GM10266 (cell line): ENCODE measurements around the gene ATP13A1.
"Not testable (repeated sequence)": the region's sequence is repeated elsewhere in the genome, so short reads cannot be mapped to it uniquely, and the experiment has no call there.

Experiments used
- DNase-seq: peaks from one replicate; pipeline ENCODE4 v3.0.0; 2012; ENCODE audit errors: extremely low spot score
- CTCF ChIP-seq: IDR thresholded peaks from 2 replicates; pipeline ENCODE4 v1.5.1; 2012; ENCODE audit warnings: mild to moderate bottlenecking, low read depth; ENCODE audit not compliant: control insufficient read depth, insufficient read depth; ENCODE audit errors: missing control alignments

ATP13A1 gene

GRCh38 chr19:19674315-19674714 is 10.8 kb upstream of the ATP13A1 start:
- TF ChIP-seq CTCF = no peak
- DNase-seq = no peak

DNA sequence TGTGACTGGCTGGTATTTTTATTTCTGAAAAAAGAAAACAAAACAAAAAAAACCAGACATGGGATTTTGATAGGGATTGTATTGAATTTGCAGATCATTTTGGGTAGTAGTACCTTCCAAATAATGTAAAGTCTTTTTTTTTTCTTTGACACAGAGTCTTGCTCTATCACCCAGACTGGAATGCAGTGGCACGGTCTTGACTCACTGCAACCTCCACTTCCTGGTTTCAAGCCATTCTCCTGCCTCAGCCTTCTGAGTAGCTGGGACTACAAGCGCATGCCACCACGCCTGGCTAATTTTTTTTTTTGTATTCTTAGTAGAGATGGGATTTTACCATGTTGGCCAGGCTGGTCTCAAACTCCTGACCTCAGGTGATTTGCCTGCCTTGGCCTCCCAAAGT is 9.3 kb upstream of the ATP13A1 start:
- DNase-seq = no peak
- TF ChIP-seq CTCF = no peak

GRCh38 chr19:19670070-19670551 is 6.6 kb upstream of the ATP13A1 start:
- no peak for DNase-seq
- no peak for TF ChIP-seq CTCF

DNA sequence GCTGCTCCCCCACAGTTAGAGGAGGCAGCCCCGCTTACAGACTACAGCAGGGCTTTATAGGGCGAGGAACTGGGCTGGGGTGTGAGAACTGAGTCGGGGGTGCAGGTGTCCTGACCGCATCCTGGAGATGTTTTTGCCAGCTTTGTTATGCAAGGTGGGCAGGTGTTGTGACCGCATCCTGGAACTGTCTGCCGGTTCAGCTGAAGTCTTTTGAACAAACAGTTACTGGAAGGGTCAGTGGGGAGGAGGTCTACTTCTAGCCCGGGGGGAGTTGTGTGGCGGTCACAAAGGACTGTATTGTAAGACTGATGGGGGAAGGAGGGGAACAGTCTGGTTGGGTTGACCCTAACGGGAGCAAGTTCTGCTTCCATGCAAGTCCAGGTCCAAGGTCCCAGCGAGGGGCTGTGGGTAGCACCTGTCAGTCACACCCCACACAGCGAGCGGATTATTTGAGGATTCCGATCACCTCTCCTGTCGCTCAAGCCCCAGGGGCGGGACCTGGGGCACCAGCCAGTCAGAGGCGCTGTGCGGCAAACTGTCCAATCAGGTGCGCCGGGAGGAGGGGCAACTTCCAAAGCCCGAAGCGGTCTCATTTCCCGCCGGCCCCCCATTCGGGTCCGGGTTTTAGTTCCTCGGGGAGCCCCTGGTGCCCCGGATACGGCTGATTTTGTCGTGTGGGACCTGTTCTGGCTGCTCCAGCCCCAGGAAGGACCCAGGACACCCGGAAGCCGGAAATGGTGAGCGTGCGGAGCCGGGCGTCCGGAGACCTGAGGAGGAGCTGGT is 4.9 kb upstream of the ATP13A1 start, which contains the start of gene ZNF101:
TSS of gene ZNF101 (plus strand) at position 610 of the 783 bp plus-strand sequence. CDS start at position 735, 125 bp downstream.
- DNase-seq = peak; percentile 95
- TF ChIP-seq CTCF = no peak

DNA sequence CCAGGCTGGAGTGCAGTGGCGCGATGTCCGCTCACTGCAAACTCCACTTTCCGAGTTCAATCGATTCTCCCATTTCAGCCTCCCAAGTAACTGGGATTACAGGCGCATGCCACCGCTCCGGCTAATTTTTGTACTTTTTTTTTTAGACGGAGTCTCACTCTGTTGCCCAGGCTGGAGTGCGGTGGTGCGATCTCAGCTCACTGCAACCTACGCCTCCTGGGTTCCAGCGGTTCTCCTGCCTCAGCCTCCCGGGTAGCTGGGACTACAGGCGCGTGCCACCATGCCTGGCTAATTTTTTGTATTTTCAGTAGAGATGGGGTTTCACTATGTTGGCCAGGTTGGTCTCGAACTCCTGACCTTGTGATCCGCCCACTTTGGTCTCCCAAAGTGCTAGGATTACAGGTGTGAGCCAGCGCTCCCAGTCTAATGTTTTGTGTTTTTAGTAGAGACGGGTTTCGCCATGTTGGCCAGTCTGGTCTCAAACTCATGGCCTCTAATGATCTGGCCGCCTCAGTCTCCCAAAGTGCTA is 2.0 kb upstream of the ATP13A1 start:
- DNase-seq = not testable (repeated sequence)

DNA sequence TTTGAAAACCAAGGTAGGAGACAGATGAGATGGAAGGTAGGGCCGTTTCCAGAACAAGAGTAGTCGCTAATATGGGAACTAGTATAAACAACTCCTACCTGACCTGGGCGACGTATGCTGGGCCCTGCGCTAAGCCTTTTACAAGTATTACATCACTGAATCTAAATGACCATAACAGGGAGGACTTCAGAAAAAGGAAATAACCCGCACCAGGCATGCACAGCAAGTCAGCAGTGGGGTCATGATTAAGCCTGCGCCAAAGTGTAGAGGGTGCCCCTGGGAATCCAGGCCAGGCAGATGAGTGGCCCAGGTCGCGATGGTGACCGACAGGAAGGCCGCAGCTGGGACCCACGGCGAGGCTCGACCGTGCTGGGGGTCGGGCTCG is 613 bp downstream of the ATP13A1 start:
- no peak for TF ChIP-seq CTCF
- DNase-seq = no peak

GRCh38 chr19:19662344-19662743 is 1.1 kb downstream of the ATP13A1 start:
- no peak for DNase-seq
- no peak for TF ChIP-seq CTCF
